HepG2 (cell line): ENCODE data around the gene SKI. TPM values are rescaled to one million over a fixed set of nuclear protein-coding genes. Genes with fewer than 3 reads are reported as not detected.

Experiments
- ATAC-seq: fragments of 200-7000 bp; cut with Tn5 transposase; 3 replicates; pipeline ENCODE4 v1.9.1; 2020; ENCODE audit warnings: mild to moderate bottlenecking, moderate library complexity
- BruUV-seq: library from RNA; stranded (reverse); fragments of 400-500 nt; replicated peaks from 2 replicates; lab custom pipeline; 2021; lab: Mats Ljungman, UMichigan
- CTCF ChIA-PET: fragments of 300-600 bp; formaldehyde crosslinking; extraction: SDS; loops from one replicate; lab custom pipeline; 2021; ENCODE audit warnings: low total read pairs, inconsistent platforms, low intra/inter-chr PET ratio; lab: Yijun Ruan, JAX
- POLR2A ChIA-PET: fragments of 350-600 bp; sonication (Branson Sonifier 250); formaldehyde crosslinking; loops from one replicate; lab custom pipeline; 2020; ENCODE audit warnings: antibody characterized with exemption, inconsistent platforms; lab: Yijun Ruan, JAX
- DNase-seq: peaks from one replicate; pipeline ENCODE4 v3.0.0-alpha.2; 2015; ENCODE audit warnings: low spot score
- FAIRE-seq: peaks from 3 replicates; lab custom pipeline; 2011; peaks lifted over from hg19 to GRCh38; lab: Jason Lieb, UNC
- H2AFZ ChIP-seq: one replicate; pipeline ENCODE4 v1.6.1; 2011; ENCODE audit warnings: low read length, inconsistent platforms
- H3K27ac ChIP-seq: fragments of 300-600 bp; 3 replicates; pipeline ENCODE4 v1.8.0; 2011; ENCODE audit warnings: mixed run types, mild to moderate bottlenecking, mixed read lengths, low read length, inconsistent platforms; ENCODE audit not compliant: insufficient read depth; ENCODE audit errors: extremely low read length
- H3K27me3 ChIP-seq, 2 experiments: fragments of 200-600 bp in 1 of 2; 2 replicates in 1 of 2; 3 replicates in 1 of 2; pipeline versions ENCODE4 v1.6.0 to v1.8.0; 2011; ENCODE audit warnings: low read length in 2 of 2, mild to moderate bottlenecking in 2 of 2, moderate library complexity in 2 of 2, inconsistent platforms in 1 of 2; ENCODE audit not compliant: insufficient read depth in 2 of 2, control insufficient read depth in 1 of 2
- H3K36me3 ChIP-seq, 2 experiments: fragments of 200-600 bp in 1 of 2; replicated peaks in 1 of 2; 2 replicates in 1 of 2; 3 replicates in 1 of 2; pipeline versions ENCODE4 v1.5.1 to v1.8.0; 2011; ENCODE audit warnings: low read length in 2 of 2, inconsistent platforms in 1 of 2; ENCODE audit not compliant: insufficient read depth in 2 of 2, control insufficient read depth in 1 of 2
- H3K4me1 ChIP-seq: 2 replicates; pipeline ENCODE4 v1.5.1; 2012; ENCODE audit warnings: low read length, inconsistent platforms; ENCODE audit not compliant: insufficient read depth
- H3K4me2 ChIP-seq: 2 replicates; pipeline ENCODE4 v1.6.0; 2011; ENCODE audit warnings: low read depth, low read length, inconsistent platforms
- H3K4me3 ChIP-seq, 3 experiments: fragments of 200-600 bp in 1 of 3; sonication (generic), shearing (Covaris generic) in 1 of 3; replicated peaks in 1 of 3; 2 replicates each; pipeline ENCODE4 v1.5.1; 2011 to 2016; ENCODE audit warnings: low read length in 3 of 3, inconsistent platforms in 2 of 3, low read depth in 2 of 3, mild to moderate bottlenecking in 2 of 3, control low read depth in 1 of 3, mixed read lengths in 1 of 3; ENCODE audit not compliant: insufficient read depth in 1 of 3
- H3K79me2 ChIP-seq: one replicate; pipeline ENCODE4 v1.6.1; 2011; ENCODE audit warnings: low read length, inconsistent platforms; ENCODE audit not compliant: insufficient read depth
- H3K9ac ChIP-seq: 2 replicates; pipeline ENCODE4 v1.6.0; 2011; ENCODE audit warnings: mild to moderate bottlenecking, low read depth, low read length, inconsistent platforms; ENCODE audit not compliant: insufficient read depth
- H3K9me3 ChIP-seq: 2 replicates; pipeline ENCODE4 v1.5.1; 2012; ENCODE audit warnings: mild to moderate bottlenecking, low read length
- H4K20me1 ChIP-seq: 2 replicates; pipeline ENCODE4 v1.6.0; 2011; ENCODE audit warnings: inconsistent platforms, mild to moderate bottlenecking, low read length, moderate library complexity; ENCODE audit not compliant: insufficient read depth
- BRCA1 ChIP-seq: sonication (generic); formaldehyde crosslinking; IDR thresholded peaks from 2 replicates; pipeline ENCODE4 v1.4.0; 2020; ENCODE audit warnings: missing genetic modification reagents
- MED1 ChIP-seq: sonication (generic); formaldehyde crosslinking; IDR thresholded peaks from 2 replicates; pipeline ENCODE4 v1.4.0; 2020; ENCODE audit warnings: missing genetic modification reagents
- PHF5A ChIP-seq: IDR thresholded peaks from one replicate; pipeline ENCODE4 v1.6.1; 2018; ENCODE audit warnings: low read depth, missing genetic modification reagents; ENCODE audit not compliant: unreplicated experiment
- SPEN ChIP-seq: sonication (generic); formaldehyde crosslinking; IDR thresholded peaks from 2 replicates; pipeline ENCODE4 v1.5.1; 2020; ENCODE audit warnings: low read depth, mild to moderate bottlenecking, missing genetic modification reagents
- ZNF143 ChIP-seq: sonication (generic); formaldehyde crosslinking; IDR thresholded peaks from 2 replicates; pipeline ENCODE4 v1.4.0; 2020; ENCODE audit warnings: missing genetic modification reagents
- ZNF329 ChIP-seq: sonication (generic); formaldehyde crosslinking; IDR thresholded peaks from 2 replicates; pipeline ENCODE4 v1.9.0; 2021; ENCODE audit warnings: low read depth, mild to moderate bottlenecking, missing genetic modification reagents
- ZNF737 ChIP-seq: sonication (generic); formaldehyde crosslinking; IDR thresholded peaks from 2 replicates; pipeline ENCODE4 v1.5.0; 2020; ENCODE audit warnings: missing genetic modification reagents, mild to moderate bottlenecking, borderline replicate concordance
- ZNF790 ChIP-seq: sonication (generic); formaldehyde crosslinking; IDR thresholded peaks from 2 replicates; pipeline ENCODE4 v1.8.0; 2022; ENCODE audit warnings: missing genetic modification reagents, mild to moderate bottlenecking, borderline replicate concordance
- WGBS: methylation state at CpG from one replicate; pipeline ENCODE4 v1.1.6; 2017; ENCODE audit warnings: low lambda C conversion rate; 5-methylcytosine and 5-hydroxymethylcytosine counted together
- in situ Hi-C: cut with HindIII; loops from 2 replicates; pipeline ENCODE4 v1.10.0; 2017; ENCODE audit warnings: low pct_unique_long_range_greater_than_20kb; ENCODE audit not compliant: extremely low pct_ligation_motif_present
- intact Hi-C: fragments of 100-400 bp; cut with micrococcal nuclease; formaldehyde crosslinking; loops from one replicate; pipeline ENCODE4 v1.10.0; 2022; ENCODE audit not compliant: unreplicated experiment
- polyA plus RNA-seq, 8 experiments: library from polyadenylated mRNA; depleted of rRNA in 3 of 8; stranded (reverse) in 7 of 8; unstranded in 1 of 8; fragments of >200 nt; fragmentation: Illumina TruSeq in 4 of 8; extraction: Trizol in 4 of 8; gene quantifications; 2 replicates each; pipeline versions ENCODE4 v1.2.1 to v1.2.3, GENCODE V29; 2011 to 2016; ENCODE audit warnings: low read depth in 4 of 8, missing spikeins in 1 of 8, mixed read lengths in 1 of 8; ENCODE audit not compliant: insufficient read depth in 1 of 8
- total RNA-seq, 5 experiments: library from RNA; depleted of rRNA; stranded (reverse); fragments of >200 nt; fragmentation: Illumina TruSeq; extraction: Trizol; gene quantifications; 2 replicates each; pipeline ENCODE4 v1.2.3, GENCODE V29; 2016; ENCODE audit warnings: low read depth in 1 of 5
- TF ChIP-seq, protein P1 (sequence below): sonication (generic); formaldehyde crosslinking; IDR thresholded peaks from 2 replicates; pipeline ENCODE4 v1.8.1; 2023; ENCODE audit warnings: mild to moderate bottlenecking, missing genetic modification reagents
- TF ChIP-seq, protein P2 (sequence below): IDR thresholded peaks from 2 replicates; pipeline ENCODE4 v1.6.1; 2016; ENCODE audit warnings: missing biosample characterization, missing genetic modification reagents, low read depth
- TF ChIP-seq, protein P3 (sequence below): sonication (generic); formaldehyde crosslinking; IDR thresholded peaks from 2 replicates; pipeline ENCODE4 v1.8.0; 2022; ENCODE audit warnings: mild to moderate bottlenecking, missing genetic modification reagents, moderate library complexity

The SKI gene
- total and polyA plus RNA-seq, 2 of the 13 experiments (the other 11 are each of a cell fraction or from before 2014, with no cell fraction given) = 4.7 to 6.9 TPM

DNA sequence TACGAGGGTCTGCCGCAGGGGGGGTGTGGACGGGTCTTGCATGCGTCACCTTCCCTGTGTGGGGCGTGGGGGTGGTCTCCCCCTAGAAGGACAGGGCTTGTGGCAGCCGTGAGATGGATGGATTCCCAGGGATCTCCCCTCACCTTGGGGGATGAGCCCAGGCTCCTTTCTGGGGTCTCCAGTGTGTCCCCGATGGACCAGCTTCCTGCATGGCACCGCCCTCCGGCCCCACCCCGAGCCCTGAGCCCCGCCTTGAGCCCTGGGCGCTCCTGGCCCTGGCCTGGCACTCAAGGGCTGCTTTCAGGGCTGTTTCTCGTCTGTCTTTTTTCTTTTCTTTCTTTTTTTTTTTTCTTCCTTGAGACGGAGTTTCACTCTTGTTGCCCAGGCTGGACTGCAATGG lies 59.5 kb downstream of the SKI start:
- Histone ChIP-seq H3K4me2 (no peak overlapping the region), H3K9ac (no peak overlapping the region), H3K27ac (no peak overlapping the region), H2AFZ (no peak overlapping the region), H3K27me3 (no peaks in the 10 kb centered on the region), H4K20me1 (peaks cover 23% of the 10 kb centered on the region; the same call in 1 of the 2 replicates), H3K4me3 (no peak overlapping the region), H3K79me2 (peaks cover 66% of the 10 kb centered on the region), H3K4me1 (peaks cover 23% of the 10 kb centered on the region), H3K36me3 (peaks cover 2 to 13% of the 10 kb centered on the region in 2 experiments; a peak in 1 of 5 replicates), H3K9me3 (no peaks in the 10 kb centered on the region)
- DNase-seq (no peak), ATAC-seq (no peak), FAIRE-seq (no peak)
- no TSS peak for BruUV-seq
- in situ Hi-C loops (no loop called here), intact Hi-C loops (no loop called here)
- WGBS = 97% methylated on average over 9 of the region's 14 CpGs
- TF ChIP-seq ZNF329 (CRISPR knock-in tag) (no peak), BRCA1 (CRISPR knock-in tag) (no peak), ZNF790 (CRISPR knock-in tag) (no peak), PHF5A (CRISPR knock-in tag) (no peak), MED1 (CRISPR knock-in tag) (no peak), SPEN (CRISPR knock-in tag) (no peak), ZNF737 (CRISPR knock-in tag) (no peak), ZNF143 (no peak)
- TF ChIP-seq, protein P1, sequence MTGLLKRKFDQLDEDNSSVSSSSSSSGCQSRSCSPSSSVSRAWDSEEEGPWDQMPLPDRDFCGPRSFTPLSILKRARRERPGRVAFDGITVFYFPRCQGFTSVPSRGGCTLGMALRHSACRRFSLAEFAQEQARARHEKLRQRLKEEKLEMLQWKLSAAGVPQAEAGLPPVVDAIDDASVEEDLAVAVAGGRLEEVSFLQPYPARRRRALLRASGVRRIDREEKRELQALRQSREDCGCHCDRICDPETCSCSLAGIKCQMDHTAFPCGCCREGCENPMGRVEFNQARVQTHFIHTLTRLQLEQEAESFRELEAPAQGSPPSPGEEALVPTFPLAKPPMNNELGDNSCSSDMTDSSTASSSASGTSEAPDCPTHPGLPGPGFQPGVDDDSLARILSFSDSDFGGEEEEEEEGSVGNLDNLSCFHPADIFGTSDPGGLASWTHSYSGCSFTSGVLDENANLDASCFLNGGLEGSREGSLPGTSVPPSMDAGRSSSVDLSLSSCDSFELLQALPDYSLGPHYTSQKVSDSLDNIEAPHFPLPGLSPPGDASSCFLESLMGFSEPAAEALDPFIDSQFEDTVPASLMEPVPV = no peak
- TF ChIP-seq, protein P2, sequence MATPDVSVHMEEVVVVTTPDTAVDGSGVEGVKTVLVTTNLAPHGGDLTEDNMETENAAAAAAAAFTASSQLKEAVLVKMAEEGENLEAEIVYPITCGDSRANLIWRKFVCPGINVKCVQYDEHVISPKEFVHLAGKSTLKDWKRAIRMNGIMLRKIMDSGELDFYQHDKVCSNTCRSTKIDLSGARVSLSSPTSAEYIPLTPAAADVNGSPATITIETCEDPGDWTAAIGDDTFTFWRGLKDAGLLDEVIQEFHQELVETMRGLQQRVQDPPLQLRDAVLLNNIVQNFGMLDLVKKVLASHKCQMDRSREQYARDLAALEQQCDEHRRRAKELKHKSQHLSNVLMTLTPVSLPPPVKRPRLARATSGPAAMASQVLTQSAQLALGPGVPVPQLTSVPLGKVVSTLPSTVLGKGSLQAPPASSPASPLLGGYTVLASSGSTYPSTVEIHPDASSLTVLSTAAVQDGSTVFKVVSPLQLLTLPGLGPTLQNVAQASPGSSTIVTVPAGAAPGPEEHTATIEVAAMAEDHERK = no peak
- TF ChIP-seq, protein P3, sequence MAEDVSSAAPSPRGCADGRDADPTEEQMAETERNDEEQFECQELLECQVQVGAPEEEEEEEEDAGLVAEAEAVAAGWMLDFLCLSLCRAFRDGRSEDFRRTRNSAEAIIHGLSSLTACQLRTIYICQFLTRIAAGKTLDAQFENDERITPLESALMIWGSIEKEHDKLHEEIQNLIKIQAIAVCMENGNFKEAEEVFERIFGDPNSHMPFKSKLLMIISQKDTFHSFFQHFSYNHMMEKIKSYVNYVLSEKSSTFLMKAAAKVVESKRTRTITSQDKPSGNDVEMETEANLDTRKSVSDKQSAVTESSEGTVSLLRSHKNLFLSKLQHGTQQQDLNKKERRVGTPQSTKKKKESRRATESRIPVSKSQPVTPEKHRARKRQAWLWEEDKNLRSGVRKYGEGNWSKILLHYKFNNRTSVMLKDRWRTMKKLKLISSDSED (CRISPR knock-in tag) = no peak
- CTCF ChIA-PET = no interaction called here
- POLR2A ChIA-PET = no interaction called here
